Activated CD8-positive, alpha-beta memory T cell treated with anti-CD3 and anti-CD28 coated beads, Interleukin-2, amount 50 U/mL, for 24 hours (primary cell): ENCODE data around the gene PLAGL2.

ENCODE experiments used
- DNase-seq: peaks from one replicate; pipeline ENCODE4 v3.0.0-alpha.2; 2020; ENCODE audit errors: extremely low read depth

The PLAGL2 gene

DNA sequence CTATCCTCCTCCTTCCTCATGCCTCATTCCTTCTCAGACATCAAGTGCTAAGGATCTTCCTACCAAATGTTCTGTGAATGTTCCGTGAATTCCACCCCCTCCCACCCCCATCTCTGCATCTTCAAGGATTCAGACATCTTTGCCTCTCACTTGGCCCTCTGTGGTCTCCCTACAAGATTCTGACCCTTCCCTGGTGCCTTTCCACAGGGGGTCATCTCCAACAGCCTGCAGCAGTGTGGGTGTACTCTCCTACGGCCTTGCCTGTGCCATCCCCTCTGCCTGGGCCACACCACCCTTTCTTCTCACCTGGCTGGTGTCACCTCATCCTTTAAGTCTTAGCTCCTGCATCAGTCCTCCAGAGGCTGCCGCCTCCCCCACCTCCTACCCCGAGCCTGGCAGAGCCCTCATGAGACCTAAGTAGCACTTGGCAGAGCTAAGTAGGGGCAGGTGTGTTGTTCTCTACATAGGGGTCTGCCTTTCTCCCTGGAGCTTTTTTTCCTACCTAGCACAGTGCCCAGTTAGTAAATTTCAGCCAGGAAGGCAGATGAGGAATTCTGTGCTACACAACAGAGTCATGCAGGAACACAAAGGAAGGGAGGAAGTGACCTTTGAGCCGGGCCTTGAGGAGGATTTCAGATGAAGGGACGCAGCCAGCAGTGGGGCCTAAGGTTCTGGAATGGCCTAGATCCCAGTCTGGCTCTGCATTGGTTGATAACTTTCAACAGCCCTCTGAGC lies 55.0 kb downstream of the PLAGL2 start:
- no peak for DNase-seq

DNA sequence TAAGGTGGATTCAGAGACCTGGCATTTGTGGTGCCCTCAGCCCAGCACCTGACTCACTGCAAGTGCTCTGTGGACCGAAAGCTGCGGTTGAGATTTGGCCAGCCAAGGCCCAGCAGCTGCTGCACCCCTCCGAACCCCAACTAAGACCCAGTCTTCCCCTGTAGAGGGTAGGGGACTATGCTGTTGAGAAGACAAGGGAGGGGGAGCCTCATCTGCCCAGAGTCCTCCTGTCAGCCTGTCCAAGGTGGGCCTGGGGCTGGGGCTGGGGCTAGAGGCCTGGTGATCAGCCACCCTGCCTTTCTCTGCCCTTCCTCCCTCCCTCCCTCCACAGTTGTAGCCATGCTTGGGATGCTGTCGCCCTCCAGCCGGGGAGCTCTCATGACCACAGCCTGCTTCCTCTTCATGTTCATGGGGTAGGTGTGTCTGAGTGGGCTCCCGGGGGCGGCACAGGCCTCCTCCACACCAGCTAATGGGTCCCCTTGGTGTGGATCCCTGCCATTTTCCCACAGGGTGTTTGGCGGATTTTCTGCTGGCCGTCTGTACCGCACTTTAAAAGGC lies 57.2 kb downstream of the PLAGL2 start:
- no peak for DNase-seq

DNA sequence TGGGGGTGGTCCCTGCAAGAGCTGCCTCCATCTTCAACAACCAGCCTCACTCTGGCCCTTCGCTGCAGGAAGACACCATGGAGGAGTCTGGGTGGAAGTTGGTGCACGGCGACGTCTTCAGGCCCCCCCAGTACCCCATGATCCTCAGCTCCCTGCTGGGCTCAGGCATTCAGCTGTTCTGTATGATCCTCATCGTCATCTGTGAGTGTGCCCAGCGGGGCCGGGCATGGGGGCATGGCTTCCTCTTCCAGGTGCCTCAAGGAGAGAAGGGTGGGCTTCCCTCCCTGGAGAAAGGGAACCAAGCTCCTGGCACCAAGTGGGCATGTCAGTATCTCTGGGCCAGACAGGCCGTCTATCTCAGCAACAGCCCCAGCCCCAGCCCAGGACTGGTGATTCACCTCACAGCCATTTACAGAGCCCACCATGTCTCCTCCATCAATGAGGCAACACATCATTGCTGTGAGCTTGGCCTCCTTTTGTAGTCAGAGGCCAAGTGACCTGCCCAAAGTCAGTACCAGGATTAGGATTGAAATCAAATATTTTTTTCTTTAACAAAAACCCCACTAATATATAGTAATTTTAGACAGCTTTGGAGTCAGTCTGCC lies 57.9 kb downstream of the PLAGL2 start:
- no peak for DNase-seq

DNA sequence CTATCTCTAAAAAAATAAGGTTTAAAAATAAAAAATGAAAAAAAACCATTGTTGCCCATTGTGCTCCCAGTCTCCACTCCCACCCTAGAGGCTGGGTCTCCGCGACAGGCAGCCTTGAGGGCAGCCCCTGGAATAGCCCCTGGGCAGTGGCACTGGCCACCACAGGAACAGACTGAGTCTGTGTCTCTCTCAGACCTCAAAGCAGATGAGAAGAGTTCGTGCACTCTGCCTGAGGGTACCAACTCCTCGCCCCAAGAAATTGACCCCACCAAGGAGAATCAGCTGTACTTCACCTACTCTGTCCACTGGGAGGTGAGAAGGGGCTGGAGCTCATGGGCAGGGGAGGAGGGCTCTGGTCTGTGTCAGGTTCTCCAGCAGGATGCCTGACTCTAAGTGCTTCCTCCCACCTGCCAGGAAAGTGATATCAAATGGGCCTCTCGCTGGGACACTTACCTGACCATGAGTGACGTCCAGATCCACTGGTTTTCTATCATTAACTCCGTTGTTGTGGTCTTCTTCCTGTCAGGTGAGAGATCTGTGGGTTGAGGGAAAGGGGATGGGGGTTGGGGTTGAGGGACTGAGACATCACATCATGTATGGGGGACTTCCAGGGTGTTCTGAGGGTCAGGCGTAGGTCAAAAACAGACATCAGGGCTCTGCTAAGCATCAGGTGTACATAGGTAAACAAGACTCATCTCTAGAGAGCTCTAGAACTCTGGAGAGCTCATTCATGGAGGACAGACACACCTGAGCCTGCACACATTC lies 62.5 kb downstream of the PLAGL2 start:
- no peak for DNase-seq

DNA sequence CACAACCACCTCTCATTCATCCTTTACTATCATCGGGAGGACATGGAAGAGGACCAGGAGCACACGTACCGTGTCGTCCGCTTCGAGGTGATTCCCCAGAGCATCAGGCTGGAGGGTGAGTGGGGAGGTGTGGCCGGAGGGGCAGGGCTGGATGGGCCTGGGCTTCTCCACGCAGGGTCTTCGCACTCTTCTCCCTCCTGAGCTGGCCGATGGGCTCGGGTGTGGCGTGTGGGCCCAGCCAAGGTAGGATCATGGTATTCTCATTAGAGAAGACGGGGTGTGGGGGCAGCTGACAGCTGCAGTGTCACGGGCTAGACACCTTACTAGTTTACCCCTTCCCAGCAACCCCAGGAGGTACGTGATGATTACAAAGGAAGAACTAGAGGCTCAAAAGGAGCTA lies 64.6 kb downstream of the PLAGL2 start:
- DNase-seq: no peak
